Measurements from ENCODE around the gene CHST7. TPM values are rescaled to one million over a fixed set of nuclear protein-coding genes. Genes with fewer than 3 reads are reported as not detected.
A peak's percentile ranks its signal among the peaks of the same experiment; 100 is the strongest.
"Not testable (repeated sequence)": the region's sequence is repeated elsewhere in the genome, so short reads cannot be mapped to it uniquely, and the experiment has no call there.

The CHST7 gene
- total RNA-seq (ENCODE audit: unreplicated experiment), result 54.6 TPM
- long read RNA-seq, transcript CHST7-201 (2 exons, 2,289 nt), result major isoform, 62 of 65 reads
- long read RNA-seq, partial matches to known transcripts, result 0 of 65 reads
- long read RNA-seq, other reads (novel, unspliced or antisense), result 3 of 65 reads

GRCh38 chrX:46573331-46573891 lies at the start of gene CHST7:
TSS of gene CHST7 (plus strand) at chrX:46573765. CDS start at chrX:46573932, 167 bp downstream.
- TF ChIP-seq CTCF (IDR thresholded peaks at IDR 0.05; ENCODE audit: unreplicated experiment), result no peak
- peaks cover 4% of the 10 kb centered on the region for H3K36me3 Mint-ChIP-seq (ENCODE audit: low read depth, unreplicated experiment)
- peaks cover 25% of the 10 kb centered on the region for H3K4me1 Mint-ChIP-seq (ENCODE audit: unreplicated experiment)
- peak; percentile 66 for DNase-seq (ENCODE audit: low spot score)
- peaks cover 6% of the 10 kb centered on the region for H3K27me3 Mint-ChIP-seq (ENCODE audit: unreplicated experiment)
- no peaks in the 10 kb centered on the region for H3K9me3 Mint-ChIP-seq (ENCODE audit: unreplicated experiment)
- no peak within 1 kb of the TSS for H3K27ac Mint-ChIP-seq (ENCODE audit: unreplicated experiment)
- H3K4me3 Mint-ChIP-seq (ENCODE audit: unreplicated experiment), result peak within 1 kb of the TSS; percentile 84

- DNase-seq (ENCODE audit: low spot score); H3K27ac Mint-ChIP-seq (ENCODE audit: unreplicated experiment); H3K4me1 Mint-ChIP-seq (ENCODE audit: unreplicated experiment); H3K4me3 Mint-ChIP-seq (ENCODE audit: unreplicated experiment); H3K27me3 Mint-ChIP-seq (ENCODE audit: unreplicated experiment); H3K9me3 Mint-ChIP-seq (ENCODE audit: unreplicated experiment); H3K36me3 Mint-ChIP-seq (ENCODE audit: low read depth, unreplicated experiment): not testable (repeated sequence)
These were observed 44.9 kb upstream of the CHST7 start for GRCh38 chrX:46528640-46529039.

GRCh38 chrX:46529740-46530403 lies 43.7 kb upstream of the CHST7 start:
- H3K36me3 Mint-ChIP-seq (ENCODE audit: low read depth, unreplicated experiment); H3K27ac Mint-ChIP-seq (ENCODE audit: unreplicated experiment); H3K9me3 Mint-ChIP-seq (ENCODE audit: unreplicated experiment); H3K27me3 Mint-ChIP-seq (ENCODE audit: unreplicated experiment); H3K4me3 Mint-ChIP-seq (ENCODE audit: unreplicated experiment); DNase-seq (ENCODE audit: low spot score); H3K4me1 Mint-ChIP-seq (ENCODE audit: unreplicated experiment): not testable (repeated sequence)

GRCh38 chrX:46530404-46530908 lies 43.1 kb upstream of the CHST7 start:
- not testable (repeated sequence) for H3K4me1 Mint-ChIP-seq (ENCODE audit: unreplicated experiment); H3K27ac Mint-ChIP-seq (ENCODE audit: unreplicated experiment); H3K36me3 Mint-ChIP-seq (ENCODE audit: low read depth, unreplicated experiment); DNase-seq (ENCODE audit: low spot score); H3K27me3 Mint-ChIP-seq (ENCODE audit: unreplicated experiment); H3K9me3 Mint-ChIP-seq (ENCODE audit: unreplicated experiment); H3K4me3 Mint-ChIP-seq (ENCODE audit: unreplicated experiment)

GRCh38 chrX:46531442-46531841 lies 42.1 kb upstream of the CHST7 start:
- Mint-ChIP-seq H3K36me3 (ENCODE audit: low read depth, unreplicated experiment) (peaks cover 5% of the 10 kb centered on the region), H3K27ac (ENCODE audit: unreplicated experiment) (no peak overlapping the region), H3K9me3 (ENCODE audit: unreplicated experiment) (no peaks in the 10 kb centered on the region), H3K4me1 (ENCODE audit: unreplicated experiment) (peaks cover 2% of the 10 kb centered on the region), H3K27me3 (ENCODE audit: unreplicated experiment) (no peaks in the 10 kb centered on the region), H3K4me3 (ENCODE audit: unreplicated experiment) (no peak overlapping the region)
- DNase-seq (ENCODE audit: low spot score), result no peak
- TF ChIP-seq CTCF (IDR thresholded peaks at IDR 0.05; ENCODE audit: unreplicated experiment), result no peak

- DNase-seq (ENCODE audit: low spot score), result no peak
- TF ChIP-seq CTCF (IDR thresholded peaks at IDR 0.05; ENCODE audit: unreplicated experiment), result no peak
- Mint-ChIP-seq H3K27ac (ENCODE audit: unreplicated experiment) (no peak overlapping the region), H3K9me3 (ENCODE audit: unreplicated experiment) (no peaks in the 10 kb centered on the region), H3K4me1 (ENCODE audit: unreplicated experiment) (peaks cover 5% of the 10 kb centered on the region), H3K4me3 (ENCODE audit: unreplicated experiment) (no peak overlapping the region), H3K27me3 (ENCODE audit: unreplicated experiment) (peaks cover 2% of the 10 kb centered on the region), H3K36me3 (ENCODE audit: low read depth, unreplicated experiment) (peaks cover under 1% of the 10 kb centered on the region)
These were observed 30.1 kb upstream of the CHST7 start for GRCh38 chrX:46543441-46543840.

GRCh38 chrX:46544527-46544926 lies 29.0 kb upstream of the CHST7 start:
- not testable (repeated sequence) for H3K9me3 Mint-ChIP-seq (ENCODE audit: unreplicated experiment); H3K27me3 Mint-ChIP-seq (ENCODE audit: unreplicated experiment); DNase-seq (ENCODE audit: low spot score); H3K4me1 Mint-ChIP-seq (ENCODE audit: unreplicated experiment); H3K36me3 Mint-ChIP-seq (ENCODE audit: low read depth, unreplicated experiment)
- Mint-ChIP-seq H3K27ac (ENCODE audit: unreplicated experiment) (peak overlapping the region; percentile 94), H3K4me3 (ENCODE audit: unreplicated experiment) (peak overlapping the region; percentile 97)
